BJ (cell line): ENCODE results near the gene SEMA4B. TPM values are rescaled to one million over a fixed set of nuclear protein-coding genes. Genes with fewer than 3 reads are reported as not detected.
A peak's percentile ranks its signal among the peaks of the same experiment; 100 is the strongest.

Source experiments
- CTCF ChIA-PET: fragments of 350-600 bp; formaldehyde crosslinking; extraction: SDS; loops from one replicate; lab custom pipeline; 2021; ENCODE audit warnings: antibody characterized with exemption, inconsistent platforms; lab: Yijun Ruan, JAX
- POLR2A ChIA-PET: fragments of 300-600 bp; sonication (Branson Sonifier 250); formaldehyde crosslinking; extraction: SDS; loops from one replicate; lab custom pipeline; 2021; ENCODE audit warnings: antibody characterized with exemption; lab: Charles Lee
- DNase-seq: peaks from one replicate; pipeline ENCODE4 v3.0.0-alpha.2; 2011; ENCODE audit warnings: low read depth
- H3K27me3 ChIP-seq: 2 replicates; pipeline ENCODE4 v1.6.0; 2011; ENCODE audit warnings: low read length; ENCODE audit not compliant: control insufficient read depth, insufficient read depth
- H3K36me3 ChIP-seq: 2 replicates; pipeline ENCODE4 v1.5.1; 2011; ENCODE audit warnings: low read length; ENCODE audit not compliant: control insufficient read depth, insufficient read depth
- H3K4me3 ChIP-seq: 2 replicates; pipeline ENCODE4 v1.5.1; 2011; ENCODE audit warnings: low read depth, mild to moderate bottlenecking, control low read depth, low read length
- CTCF ChIP-seq: IDR thresholded peaks from 2 replicates; pipeline ENCODE4 v1.5.1; 2011; ENCODE audit warnings: low read depth, mild to moderate bottlenecking, control low read depth, inconsistent platforms, low read length, moderate library complexity; ENCODE audit not compliant: insufficient read depth
- polyA plus RNA-seq: library from polyadenylated mRNA; depleted of rRNA; stranded (reverse); fragments of >200 nt; gene quantifications from 2 replicates; pipeline ENCODE4 v1.2.3, GENCODE V29; 2011

SEMA4B gene
- polyA plus RNA-seq, 1 experiment = 17.5 TPM

DNA sequence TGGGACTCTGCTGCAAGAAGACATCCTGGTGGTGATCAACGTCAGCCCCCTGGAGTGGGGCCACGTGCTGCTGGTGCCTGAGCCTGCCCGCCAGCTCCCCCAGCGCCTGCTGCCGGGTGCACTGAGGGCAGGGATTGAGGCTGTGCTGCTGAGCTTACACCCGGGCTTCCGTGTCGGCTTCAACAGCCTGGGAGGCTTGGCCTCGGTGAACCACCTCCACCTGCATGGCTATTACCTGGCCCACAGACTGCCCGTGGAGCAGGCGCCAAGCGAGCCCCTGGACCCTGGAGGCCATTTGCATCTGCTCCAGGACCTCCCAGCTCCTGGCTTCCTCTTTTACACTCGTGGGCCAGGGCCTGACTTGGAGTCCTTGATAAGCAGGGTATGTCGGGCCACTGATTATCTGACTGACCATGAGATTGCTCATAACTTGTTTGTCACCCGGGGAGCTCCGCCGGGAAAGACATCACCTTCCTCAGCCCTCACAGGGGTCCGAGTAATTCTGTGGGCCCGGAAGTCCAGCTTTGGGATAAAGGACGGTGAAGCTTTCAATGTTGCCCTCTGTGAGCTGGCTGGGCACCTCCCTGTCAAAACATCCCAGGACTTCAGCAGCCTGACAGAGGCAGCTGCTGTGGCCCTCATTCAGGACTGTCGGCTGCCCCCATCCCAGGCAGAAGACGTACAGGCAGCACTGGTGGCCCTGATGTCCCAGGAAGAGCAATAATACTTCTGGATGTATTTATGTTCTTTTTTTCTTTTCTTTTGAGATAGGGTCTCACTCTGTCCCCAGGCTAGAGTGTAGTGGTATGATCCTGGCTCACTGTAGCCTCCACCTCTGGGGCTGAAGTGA, 40.4 kb downstream of the SEMA4B start:
- peaks cover 4% of the 10 kb centered on the region for H3K36me3 ChIP-seq
- no peaks in the 10 kb centered on the region for H3K27me3 ChIP-seq
- H3K4me3 ChIP-seq = no peak overlapping the region
- no peak for DNase-seq
- TF ChIP-seq CTCF = no peak
- POLR2A ChIA-PET = interaction anchor here (0.6 kb wide), 1 partner anchor 1349 kb away, joined by 3 read pairs; no protein-coding TSS in a partner anchor
- CTCF ChIA-PET = interaction anchor here (0.6 kb wide), 1 partner anchor 573 kb away, joined by 3 read pairs; no protein-coding TSS in a partner anchor

GRCh38 chr15:90243943-90244639, 43.0 kb downstream of the SEMA4B start:
- TF ChIP-seq CTCF = no peak

DNA sequence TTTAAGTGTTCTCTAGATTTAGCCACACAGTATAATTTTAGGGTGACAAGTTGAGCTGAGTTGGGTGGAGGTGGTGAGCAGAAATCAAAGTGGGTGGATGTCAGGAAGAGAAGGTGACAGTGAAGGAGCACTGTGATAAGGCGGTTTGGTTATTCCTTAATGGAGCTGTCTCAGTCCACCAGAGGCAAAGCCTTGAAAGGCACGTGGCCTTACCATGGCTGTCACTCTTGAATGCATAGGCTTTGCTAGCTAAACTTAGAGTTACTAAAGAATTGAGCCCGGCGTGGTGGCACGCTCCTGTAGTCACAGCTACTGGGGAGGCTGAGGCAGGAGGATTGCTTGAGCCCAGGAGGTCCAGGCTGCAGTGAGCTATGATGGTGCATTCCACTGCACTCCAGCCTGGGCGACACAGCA, 47.7 kb downstream of the SEMA4B start:
- CTCF ChIA-PET = interaction anchor here (1.5 to 1.7 kb wide), 2 partner anchors 10 to 27 kb away, joined by 4 to 5 read pairs; no protein-coding TSS in a partner anchor
- Histone ChIP-seq H3K36me3 (no peaks in the 10 kb centered on the region), H3K4me3 (peak overlapping the region; percentile 71), H3K27me3 (no peaks in the 10 kb centered on the region)
- no peak for TF ChIP-seq CTCF
- DNase-seq = no peak
- POLR2A ChIA-PET = no interaction called here

More at GRCh38 chr15:90243943-90244639, 43.0 kb downstream of the SEMA4B start:
- Histone ChIP-seq H3K27me3 (no peaks in the 10 kb centered on the region), H3K4me3 (no peak overlapping the region), H3K36me3 (no peaks in the 10 kb centered on the region; the same call in 1 of the 2 replicates)
- ChIA-PET CTCF (interaction anchor here (1.8 kb wide), 1 partner anchor 23 kb away, joined by 3 read pairs; no protein-coding TSS in a partner anchor), POLR2A (no interaction called here)
- DNase-seq = no peak

GRCh38 chr15:90249203-90249863, 48.2 kb downstream of the SEMA4B start, which contains the start of gene TTLL13:
TSS of gene TTLL13 (plus strand) at chr15:90249556. CDS start at chr15:90250631, 1,075 bp downstream.
- POLR2A ChIA-PET = no interaction called here

More at GRCh38 chr15:90249203-90249863, 48.2 kb downstream of the SEMA4B start, which contains the start of gene TTLL13:
- DNase-seq = no peak
- no peak for TF ChIP-seq CTCF
- Histone ChIP-seq H3K36me3 (no peaks in the 10 kb centered on the region), H3K4me3 (peak within 1 kb of the TSS; percentile 71), H3K27me3 (no peaks in the 10 kb centered on the region)
- CTCF ChIA-PET = interaction anchor here (0.8 to 1.7 kb wide), 3 partner anchors 10 to 35 kb away, joined by 3 to 5 read pairs (median 4); no protein-coding TSS in a partner anchor
